Measurements from ENCODE around the gene COL1A1. TPM values are rescaled to one million over a fixed set of nuclear protein-coding genes. Genes with fewer than 3 reads are reported as not detected.

COL1A1 gene
- total and polyA plus RNA-seq, 2 of the 13 experiments (the other 11 are each of a cell fraction or from before 2014, with no cell fraction given): 0.05 TPM; not detected in 1

DNA sequence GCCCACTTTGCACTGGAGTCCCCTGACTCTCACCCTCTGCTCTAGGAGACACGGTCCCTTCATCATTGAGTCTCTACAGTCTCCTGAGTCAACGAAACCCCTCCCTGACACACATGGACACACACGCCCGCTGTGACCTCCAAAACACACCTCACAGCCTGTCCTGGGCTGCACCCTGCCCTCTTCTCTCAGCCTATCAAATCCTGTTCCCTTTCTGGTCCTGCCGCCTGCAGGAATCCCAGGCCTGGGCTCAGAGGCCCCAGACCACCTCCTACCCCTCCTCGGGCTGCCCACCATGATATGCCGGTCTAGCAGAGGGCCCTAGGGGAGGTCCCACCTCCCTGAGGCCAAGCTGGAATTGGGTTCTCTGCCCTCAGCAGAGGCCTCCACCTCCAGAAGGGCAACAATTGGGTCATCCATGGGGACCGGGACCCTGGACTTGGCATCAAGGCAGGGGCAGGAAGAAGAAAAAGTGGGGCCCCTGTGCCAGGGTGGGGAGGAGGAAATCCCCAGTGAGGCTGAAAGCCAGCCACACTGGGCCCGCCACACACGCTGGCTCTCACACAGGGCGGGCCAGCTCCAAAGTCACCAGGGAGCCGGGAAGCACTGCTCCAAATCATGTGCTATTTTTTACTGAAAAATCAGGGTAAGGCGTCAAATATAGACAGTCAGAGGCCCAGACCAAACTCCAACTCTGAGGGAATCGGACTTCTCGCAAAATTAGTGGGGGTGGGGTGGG is 54.3 kb downstream of the COL1A1 start (continued):
- peak; percentile 16; the same call in 1 of the 2 replicates for TF ChIP-seq NR2C2 (CRISPR knock-in tag; IDR thresholded peaks at IDR 0.05; ENCODE audit: borderline replicate concordance)
- TF ChIP-seq HOXA7 (CRISPR knock-in tag; IDR thresholded peaks at IDR 0.05): no peak
- no peak for TF ChIP-seq ZNF101 (CRISPR knock-in tag; IDR thresholded peaks at IDR 0.05; ENCODE audit: borderline replicate concordance, low read depth)
- TF ChIP-seq ZBTB4 (CRISPR knock-in tag; IDR thresholded peaks at IDR 0.05; ENCODE audit: borderline replicate concordance): no peak; the same call in 1 of the 2 replicates
- no peak for TF ChIP-seq ZNF652 (CRISPR knock-in tag; IDR thresholded peaks at IDR 0.05; ENCODE audit: borderline replicate concordance, low read depth)
- TF ChIP-seq CEBPB (IDR thresholded peaks at IDR 0.05; ENCODE audit: borderline replicate concordance, low read depth, low read length): no peak
- no peak for TF ChIP-seq RFX3 (CRISPR knock-in tag; IDR thresholded peaks at IDR 0.05)
- TF ChIP-seq RARG (CRISPR knock-in tag; IDR thresholded peaks at IDR 0.05; ENCODE audit: low read depth): no peak
- TF ChIP-seq, protein P1, sequence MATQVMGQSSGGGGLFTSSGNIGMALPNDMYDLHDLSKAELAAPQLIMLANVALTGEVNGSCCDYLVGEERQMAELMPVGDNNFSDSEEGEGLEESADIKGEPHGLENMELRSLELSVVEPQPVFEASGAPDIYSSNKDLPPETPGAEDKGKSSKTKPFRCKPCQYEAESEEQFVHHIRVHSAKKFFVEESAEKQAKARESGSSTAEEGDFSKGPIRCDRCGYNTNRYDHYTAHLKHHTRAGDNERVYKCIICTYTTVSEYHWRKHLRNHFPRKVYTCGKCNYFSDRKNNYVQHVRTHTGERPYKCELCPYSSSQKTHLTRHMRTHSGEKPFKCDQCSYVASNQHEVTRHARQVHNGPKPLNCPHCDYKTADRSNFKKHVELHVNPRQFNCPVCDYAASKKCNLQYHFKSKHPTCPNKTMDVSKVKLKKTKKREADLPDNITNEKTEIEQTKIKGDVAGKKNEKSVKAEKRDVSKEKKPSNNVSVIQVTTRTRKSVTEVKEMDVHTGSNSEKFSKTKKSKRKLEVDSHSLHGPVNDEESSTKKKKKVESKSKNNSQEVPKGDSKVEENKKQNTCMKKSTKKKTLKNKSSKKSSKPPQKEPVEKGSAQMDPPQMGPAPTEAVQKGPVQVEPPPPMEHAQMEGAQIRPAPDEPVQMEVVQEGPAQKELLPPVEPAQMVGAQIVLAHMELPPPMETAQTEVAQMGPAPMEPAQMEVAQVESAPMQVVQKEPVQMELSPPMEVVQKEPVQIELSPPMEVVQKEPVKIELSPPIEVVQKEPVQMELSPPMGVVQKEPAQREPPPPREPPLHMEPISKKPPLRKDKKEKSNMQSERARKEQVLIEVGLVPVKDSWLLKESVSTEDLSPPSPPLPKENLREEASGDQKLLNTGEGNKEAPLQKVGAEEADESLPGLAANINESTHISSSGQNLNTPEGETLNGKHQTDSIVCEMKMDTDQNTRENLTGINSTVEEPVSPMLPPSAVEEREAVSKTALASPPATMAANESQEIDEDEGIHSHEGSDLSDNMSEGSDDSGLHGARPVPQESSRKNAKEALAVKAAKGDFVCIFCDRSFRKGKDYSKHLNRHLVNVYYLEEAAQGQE (IDR thresholded peaks at IDR 0.05; ENCODE audit: borderline replicate concordance in 1 of 2, low read depth in 1 of 2, low read length in 2 of 2): no peak
- TF ChIP-seq ZBTB21 (CRISPR knock-in tag; IDR thresholded peaks at IDR 0.05): no peak
- no peak for TF ChIP-seq ZNF343 (CRISPR knock-in tag; IDR thresholded peaks at IDR 0.05)
- no peak for TF ChIP-seq ZNF282 (IDR thresholded peaks at IDR 0.05; ENCODE audit: partially characterized antibody)
- no peak for TF ChIP-seq ZNF337 (CRISPR knock-in tag; IDR thresholded peaks at IDR 0.05; ENCODE audit: borderline replicate concordance, low read depth)
- no peak for TF ChIP-seq ZNF703 (CRISPR knock-in tag; IDR thresholded peaks at IDR 0.05; ENCODE audit: borderline replicate concordance)
- TF ChIP-seq ZNF687 (CRISPR knock-in tag; IDR thresholded peaks at IDR 0.05): peak; percentile 31; the same call in 1 of the 2 replicates
- TF ChIP-seq ZKSCAN5 (CRISPR knock-in tag; IDR thresholded peaks at IDR 0.05): no peak
- TF ChIP-seq ZNF225 (CRISPR knock-in tag; IDR thresholded peaks at IDR 0.05): 0 out of 2 replicates have a peak, but pooled peaks have one; percentile 59
- TF ChIP-seq MZF1 (CRISPR knock-in tag; IDR thresholded peaks at IDR 0.05; ENCODE audit: borderline replicate concordance): no peak
